Body of pancreas (tissue), 4 donors: Measurements from ENCODE around the gene ODAD3.

ENCODE experiments used
- POLR2A ChIP-seq, 3 donors: fragments of 450-650 bp; IDR thresholded peaks; one replicate each; pipeline ENCODE4 v1.6.1; 2016; ENCODE audit warnings: antibody characterized with exemption in 3 of 3, mild to moderate bottlenecking in 2 of 3
- TF ChIP-seq, protein P1 (sequence below), 7 experiments: fragments of 450-650 bp in 4 of 7; fragments of 200-600 bp in 3 of 7; sonication (generic) in 3 of 7; IDR thresholded peaks; one replicate each; pipeline ENCODE4 v1.5.1; 2016 to 2019; ENCODE audit warnings: antibody characterized with exemption in 7 of 7

DNA sequence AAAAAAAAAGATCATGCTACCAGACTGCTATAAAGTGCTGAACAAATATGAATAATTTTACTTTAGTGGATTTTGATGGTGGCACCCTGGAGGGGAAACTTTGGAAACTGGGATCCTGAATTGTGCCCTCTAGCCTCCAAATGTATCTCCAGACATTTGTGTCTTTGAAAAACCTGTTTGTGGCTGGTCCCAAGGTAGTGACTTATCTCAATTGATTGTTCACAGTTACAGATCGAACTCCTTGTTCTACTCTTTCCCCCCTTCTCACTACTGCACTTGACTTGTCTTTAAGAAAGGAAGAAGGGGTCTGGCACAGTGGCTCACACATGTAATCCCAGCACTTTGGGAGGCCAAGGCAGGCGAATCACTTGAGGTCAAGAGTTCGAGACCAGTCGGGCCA lies 26.3 kb downstream of the ODAD3 start:
- no peak for TF ChIP-seq POLR2A (IDR thresholded peaks at IDR 0.05)
- TF ChIP-seq, protein P1, sequence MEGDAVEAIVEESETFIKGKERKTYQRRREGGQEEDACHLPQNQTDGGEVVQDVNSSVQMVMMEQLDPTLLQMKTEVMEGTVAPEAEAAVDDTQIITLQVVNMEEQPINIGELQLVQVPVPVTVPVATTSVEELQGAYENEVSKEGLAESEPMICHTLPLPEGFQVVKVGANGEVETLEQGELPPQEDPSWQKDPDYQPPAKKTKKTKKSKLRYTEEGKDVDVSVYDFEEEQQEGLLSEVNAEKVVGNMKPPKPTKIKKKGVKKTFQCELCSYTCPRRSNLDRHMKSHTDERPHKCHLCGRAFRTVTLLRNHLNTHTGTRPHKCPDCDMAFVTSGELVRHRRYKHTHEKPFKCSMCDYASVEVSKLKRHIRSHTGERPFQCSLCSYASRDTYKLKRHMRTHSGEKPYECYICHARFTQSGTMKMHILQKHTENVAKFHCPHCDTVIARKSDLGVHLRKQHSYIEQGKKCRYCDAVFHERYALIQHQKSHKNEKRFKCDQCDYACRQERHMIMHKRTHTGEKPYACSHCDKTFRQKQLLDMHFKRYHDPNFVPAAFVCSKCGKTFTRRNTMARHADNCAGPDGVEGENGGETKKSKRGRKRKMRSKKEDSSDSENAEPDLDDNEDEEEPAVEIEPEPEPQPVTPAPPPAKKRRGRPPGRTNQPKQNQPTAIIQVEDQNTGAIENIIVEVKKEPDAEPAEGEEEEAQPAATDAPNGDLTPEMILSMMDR (IDR thresholded peaks at IDR 0.05), result no peak
